Retina (tissue), 1 donor: ENCODE data around the gene DLG2.
"Not testable (repeated sequence)": the region's sequence is repeated elsewhere in the genome, so short reads cannot be mapped to it uniquely, and the experiment has no call there.

Experiments used
- DNase-seq: peaks from one replicate; pipeline ENCODE4 v3.0.0-alpha.2; 2016

The DLG2 gene

GRCh38 chr11:84412862-84413261 lies 1214.3 kb downstream of the DLG2 start:
- DNase-seq: no peak

GRCh38 chr11:84408946-84409411 lies 1218.2 kb downstream of the DLG2 start:
- DNase-seq: peak; percentile 17

- no peak for DNase-seq
Observed at GRCh38 chr11:84407091-84407490, 1220.1 kb downstream of the DLG2 start.

GRCh38 chr11:84398017-84398626 lies 1229.0 kb downstream of the DLG2 start:
- DNase-seq: no peak

GRCh38 chr11:84396521-84396920 lies 1230.6 kb downstream of the DLG2 start:
- no peak for DNase-seq

GRCh38 chr11:84390441-84391078 lies 1236.6 kb downstream of the DLG2 start:
- DNase-seq: no peak

- DNase-seq: no peak
Observed at GRCh38 chr11:84389696-84390095, 1237.4 kb downstream of the DLG2 start.

- DNase-seq: peak; percentile 39
Observed at GRCh38 chr11:84384731-84385130, 1242.4 kb downstream of the DLG2 start.

GRCh38 chr11:84383576-84383975 lies 1243.6 kb downstream of the DLG2 start:
- DNase-seq: no peak

- no peak for DNase-seq
Observed at GRCh38 chr11:84381666-84382065, 1245.5 kb downstream of the DLG2 start.

- DNase-seq: no peak
Observed at GRCh38 chr11:84372381-84372950, 1254.7 kb downstream of the DLG2 start.

- DNase-seq: no peak
Observed at GRCh38 chr11:84358034-84358433, 1269.1 kb downstream of the DLG2 start.

- DNase-seq: no peak
Observed at GRCh38 chr11:84355911-84356310, 1271.2 kb downstream of the DLG2 start.

- no peak for DNase-seq
Observed at GRCh38 chr11:84345597-84345996, 1281.5 kb downstream of the DLG2 start.

GRCh38 chr11:84345027-84345426 lies 1282.1 kb downstream of the DLG2 start:
- no peak for DNase-seq

- DNase-seq: no peak
Observed at GRCh38 chr11:84339796-84340195, 1287.3 kb downstream of the DLG2 start.

- DNase-seq: no peak
Observed at GRCh38 chr11:84333221-84333620, 1293.9 kb downstream of the DLG2 start.

GRCh38 chr11:84322211-84322610 lies 1304.9 kb downstream of the DLG2 start:
- no peak for DNase-seq

- peak; percentile 12 for DNase-seq
Observed at GRCh38 chr11:84319863-84320262, 1307.3 kb downstream of the DLG2 start.

GRCh38 chr11:84316866-84317555 lies 1310.1 kb downstream of the DLG2 start:
- peak; percentile 73 for DNase-seq

- no peak for DNase-seq
Observed at GRCh38 chr11:84313830-84314359, 1313.2 kb downstream of the DLG2 start.

- DNase-seq: no peak
Observed at GRCh38 chr11:84310268-84310667, 1316.9 kb downstream of the DLG2 start.

GRCh38 chr11:84308491-84308890 lies 1318.7 kb downstream of the DLG2 start:
- DNase-seq: not testable (repeated sequence)

- DNase-seq: no peak
Observed at GRCh38 chr11:84300092-84300491, 1327.1 kb downstream of the DLG2 start.
